ENCODE results near the gene CAND1. TPM values are rescaled to one million over a fixed set of nuclear protein-coding genes. Genes with fewer than 3 reads are reported as not detected.

Gene CAND1
- total RNA-seq, 1 experiment from 2014 or later: 155 TPM

- TF ChIP-seq ATF3 (IDR thresholded peaks at IDR 0.05) (no peak), YY1 (IDR thresholded peaks at IDR 0.05; ENCODE audit: extremely low read depth, insufficient replicate concordance, low read depth, low read length) (no peak), EGR1 (IDR thresholded peaks at IDR 0.05; ENCODE audit: low read depth) (no peak), SRF (IDR thresholded peaks at IDR 0.05; ENCODE audit: low read depth) (no peak), SP1 (IDR thresholded peaks at IDR 0.05; ENCODE audit: low read depth) (no peak), REST (IDR thresholded peaks at IDR 0.05; ENCODE audit: low read depth) (no peak)
Measured at GRCh38 chr12:67348683-67349082, 79.5 kb downstream of the CAND1 start (continued).

- no peak overlapping the region for H3K27ac ChIP-seq (ENCODE audit: low read depth, low read length)
- H3K4me2 ChIP-seq (ENCODE audit: low read length): no peak overlapping the region
- no peaks in the 10 kb centered on the region for H3K79me2 ChIP-seq (ENCODE audit: insufficient read depth, low read length)
- no peaks in the 10 kb centered on the region for H3K9me3 ChIP-seq (ENCODE audit: control insufficient read depth in 1 of 2, insufficient read depth in 1 of 2, low read depth in 1 of 2, low read length in 2 of 2)
- intact Hi-C loops (cut with micrococcal nuclease): no loop called here
- no peak overlapping the region for H3K9ac ChIP-seq (ENCODE audit: low read length)
- H3K9me2 ChIP-seq (ENCODE audit: insufficient read depth): no peaks in the 10 kb centered on the region
- no TSS peak for BruUV-seq (replicated peaks)
- no peak for DNase-seq (ENCODE audit: low read depth, low spot score)
- no peaks in the 10 kb centered on the region for H3K4me1 ChIP-seq (ENCODE audit: control insufficient read depth in 1 of 2, insufficient read depth in 2 of 2, low read length in 2 of 2)
- TF ChIP-seq TCF7L2 (IDR thresholded peaks at IDR 0.05; ENCODE audit: borderline replicate concordance, extremely low read depth, insufficient read depth, insufficient read length): no peak
- no peak for TF ChIP-seq JUND (IDR thresholded peaks at IDR 0.05)
- ChIA-PET CTCF (no interaction called here), POLR2A (no interaction called here), RAD21 (ENCODE audit: low non-redundant PET in 1 of 2, low total read pairs in 2 of 2, uncharacterized antibody in 2 of 2, unreplicated experiment in 2 of 2) (no interaction called here)
- H4K20me1 ChIP-seq (ENCODE audit: insufficient read depth): no peaks in the 10 kb centered on the region
- H3K36me3 ChIP-seq (ENCODE audit: control insufficient read depth in 1 of 2, insufficient read depth in 2 of 2, low read length in 2 of 2): no peaks in the 10 kb centered on the region
- ATAC-seq: no peak
- no peak overlapping the region for H2AFZ ChIP-seq (ENCODE audit: low read depth, low read length, poor library complexity, severe bottlenecking)
- H3K27me3 ChIP-seq (ENCODE audit: insufficient read depth, low read length): no peaks in the 10 kb centered on the region
- no peak overlapping the region for H3K4me3 ChIP-seq (replicated peaks in 1 of 2; ENCODE audit: low read depth in 1 of 2, low read length in 2 of 2)
Measured at GRCh38 chr12:67352682-67353081, 83.5 kb downstream of the CAND1 start.
